ENCODE measurements around the gene EHBP1.

Gene EHBP1

GRCh38 chr2:62933398-62933917 lies 227.9 kb downstream of the EHBP1 start:
- H3K4me1 ChIP-seq (ENCODE audit: insufficient read depth, low read length): no peaks in the 10 kb centered on the region; the same call in 1 of the 2 replicates
- H3K9me3 ChIP-seq (ENCODE audit: insufficient read depth, low read depth, low read length): no peaks in the 10 kb centered on the region
- 86% methylated on average over 1 of the region's 2 CpGs for WGBS
- H3K4me3 ChIP-seq (ENCODE audit: low read length): no peak overlapping the region
- H3K9ac ChIP-seq (ENCODE audit: low read depth, low read length): no peak overlapping the region
- H3K27ac ChIP-seq (ENCODE audit: low read depth, low read length): no peak overlapping the region
- no peaks in the 10 kb centered on the region for H3K27me3 ChIP-seq (ENCODE audit: insufficient read depth, low read length)
- H3K36me3 ChIP-seq (ENCODE audit: insufficient read depth, low read length): no peaks in the 10 kb centered on the region

- Histone ChIP-seq H3K9ac (ENCODE audit: low read depth, low read length) (no peak overlapping the region), H3K4me3 (ENCODE audit: low read length) (no peak overlapping the region)
- whole genome bisulfite sequencing: 85% methylated on average over 2 of the region's 2 CpGs
Observed at GRCh38 chr2:62934517-62934916, 229.0 kb downstream of the EHBP1 start.

GRCh38 chr2:62938126-62938525 lies 232.6 kb downstream of the EHBP1 start:
- WGBS: 79% methylated on average over 1 of the region's 1 CpG

More at GRCh38 chr2:62934517-62934916, 229.0 kb downstream of the EHBP1 start:
- Histone ChIP-seq H3K9me3 (ENCODE audit: insufficient read depth, low read depth, low read length) (no peaks in the 10 kb centered on the region), H3K27ac (ENCODE audit: low read depth, low read length) (no peak overlapping the region), H3K27me3 (ENCODE audit: insufficient read depth, low read length) (no peaks in the 10 kb centered on the region), H3K4me1 (ENCODE audit: insufficient read depth, low read length) (no peaks in the 10 kb centered on the region; the same call in 1 of the 2 replicates), H3K36me3 (ENCODE audit: insufficient read depth, low read length) (no peaks in the 10 kb centered on the region)

GRCh38 chr2:62939735-62940491 lies 234.4 kb downstream of the EHBP1 start:
- Histone ChIP-seq H3K27ac (ENCODE audit: low read depth, low read length) (no peak overlapping the region), H3K36me3 (ENCODE audit: insufficient read depth, low read length) (no peaks in the 10 kb centered on the region), H3K9ac (ENCODE audit: low read depth, low read length) (no peak overlapping the region), H3K4me3 (ENCODE audit: low read length) (no peak overlapping the region), H3K9me3 (ENCODE audit: insufficient read depth, low read depth, low read length) (no peaks in the 10 kb centered on the region), H3K4me1 (ENCODE audit: insufficient read depth, low read length) (no peaks in the 10 kb centered on the region), H3K27me3 (ENCODE audit: insufficient read depth, low read length) (no peaks in the 10 kb centered on the region)
- WGBS: 93% methylated on average over 5 of the region's 5 CpGs

More at GRCh38 chr2:62938126-62938525, 232.6 kb downstream of the EHBP1 start:
- H3K36me3 ChIP-seq (ENCODE audit: insufficient read depth, low read length): no peaks in the 10 kb centered on the region
- no peak overlapping the region for H3K4me3 ChIP-seq (ENCODE audit: low read length)
- no peaks in the 10 kb centered on the region for H3K27me3 ChIP-seq (ENCODE audit: insufficient read depth, low read length)
- H3K4me1 ChIP-seq (ENCODE audit: insufficient read depth, low read length): no peaks in the 10 kb centered on the region; the same call in 1 of the 2 replicates
- H3K27ac ChIP-seq (ENCODE audit: low read depth, low read length): no peak overlapping the region
- no peak overlapping the region for H3K9ac ChIP-seq (ENCODE audit: low read depth, low read length)
- no peaks in the 10 kb centered on the region for H3K9me3 ChIP-seq (ENCODE audit: insufficient read depth, low read depth, low read length)

GRCh38 chr2:62940697-62941096 lies 235.2 kb downstream of the EHBP1 start:
- Histone ChIP-seq H3K27me3 (ENCODE audit: insufficient read depth, low read length) (no peaks in the 10 kb centered on the region), H3K4me1 (ENCODE audit: insufficient read depth, low read length) (no peaks in the 10 kb centered on the region)

GRCh38 chr2:62941413-62941812 lies 235.9 kb downstream of the EHBP1 start:
- no peak overlapping the region for H3K4me3 ChIP-seq (ENCODE audit: low read length)
- no peaks in the 10 kb centered on the region for H3K27me3 ChIP-seq (ENCODE audit: insufficient read depth, low read length)
- 83% methylated on average over 1 of the region's 2 CpGs for WGBS
- no peak overlapping the region for H3K27ac ChIP-seq (ENCODE audit: low read depth, low read length)
- no peaks in the 10 kb centered on the region for H3K4me1 ChIP-seq (ENCODE audit: insufficient read depth, low read length)
- no peaks in the 10 kb centered on the region for H3K36me3 ChIP-seq (ENCODE audit: insufficient read depth, low read length)
- H3K9ac ChIP-seq (ENCODE audit: low read depth, low read length): no peak overlapping the region
- no peaks in the 10 kb centered on the region for H3K9me3 ChIP-seq (ENCODE audit: insufficient read depth, low read depth, low read length)

More at GRCh38 chr2:62940697-62941096, 235.2 kb downstream of the EHBP1 start:
- no peak overlapping the region for H3K4me3 ChIP-seq (ENCODE audit: low read length)
- H3K36me3 ChIP-seq (ENCODE audit: insufficient read depth, low read length): no peaks in the 10 kb centered on the region
- 100% methylated on average over 1 of the region's 2 CpGs for WGBS
- no peaks in the 10 kb centered on the region for H3K9me3 ChIP-seq (ENCODE audit: insufficient read depth, low read depth, low read length)
- H3K9ac ChIP-seq (ENCODE audit: low read depth, low read length): no peak overlapping the region
- H3K27ac ChIP-seq (ENCODE audit: low read depth, low read length): no peak overlapping the region

GRCh38 chr2:62944362-62944761 lies 238.8 kb downstream of the EHBP1 start:
- H3K4me1 ChIP-seq (ENCODE audit: insufficient read depth, low read length): no peaks in the 10 kb centered on the region
- no peaks in the 10 kb centered on the region for H3K27me3 ChIP-seq (ENCODE audit: insufficient read depth, low read length)
- WGBS: 100% methylated on average over 2 of the region's 2 CpGs
- H3K9ac ChIP-seq (ENCODE audit: low read depth, low read length): no peak overlapping the region
- H3K27ac ChIP-seq (ENCODE audit: low read depth, low read length): no peak overlapping the region
- no peak overlapping the region for H3K4me3 ChIP-seq (ENCODE audit: low read length)
- 0 out of 2 replicates have a peak, but pooled peaks cover 7% of the 10 kb centered on the region for H3K36me3 ChIP-seq (ENCODE audit: insufficient read depth, low read length)
- H3K9me3 ChIP-seq (ENCODE audit: insufficient read depth, low read depth, low read length): no peaks in the 10 kb centered on the region

GRCh38 chr2:62947403-62947802 lies 241.9 kb downstream of the EHBP1 start:
- Histone ChIP-seq H3K27me3 (ENCODE audit: insufficient read depth, low read length) (no peaks in the 10 kb centered on the region), H3K4me3 (ENCODE audit: low read length) (no peak overlapping the region), H3K9me3 (ENCODE audit: insufficient read depth, low read depth, low read length) (no peaks in the 10 kb centered on the region), H3K9ac (ENCODE audit: low read depth, low read length) (no peak overlapping the region), H3K27ac (ENCODE audit: low read depth, low read length) (no peak overlapping the region), H3K4me1 (ENCODE audit: insufficient read depth, low read length) (no peaks in the 10 kb centered on the region), H3K36me3 (ENCODE audit: insufficient read depth, low read length) (peaks cover 7% of the 10 kb centered on the region; the same call in 1 of the 2 replicates)
- WGBS: 100% methylated on average over 1 of the region's 1 CpG

- H3K36me3 ChIP-seq (ENCODE audit: insufficient read depth, low read length): peaks cover 22% of the 10 kb centered on the region
- H3K9ac ChIP-seq (ENCODE audit: low read depth, low read length): no peak overlapping the region
- H3K4me3 ChIP-seq (ENCODE audit: low read length): no peak overlapping the region
- 90% methylated on average over 1 of the region's 2 CpGs for WGBS
- H3K27ac ChIP-seq (ENCODE audit: low read depth, low read length): no peak overlapping the region
- no peaks in the 10 kb centered on the region for H3K9me3 ChIP-seq (ENCODE audit: insufficient read depth, low read depth, low read length)
- H3K27me3 ChIP-seq (ENCODE audit: insufficient read depth, low read length): no peaks in the 10 kb centered on the region
- H3K4me1 ChIP-seq (ENCODE audit: insufficient read depth, low read length): no peaks in the 10 kb centered on the region
Observed at GRCh38 chr2:62956651-62957050, 251.1 kb downstream of the EHBP1 start.

- WGBS: 97% methylated on average over 3 of the region's 3 CpGs
- Histone ChIP-seq H3K4me3 (ENCODE audit: low read length) (no peak overlapping the region), H3K4me1 (ENCODE audit: insufficient read depth, low read length) (no peaks in the 10 kb centered on the region), H3K36me3 (ENCODE audit: insufficient read depth, low read length) (peaks cover 22% of the 10 kb centered on the region; the same call in 1 of the 2 replicates), H3K9ac (ENCODE audit: low read depth, low read length) (no peak overlapping the region), H3K27me3 (ENCODE audit: insufficient read depth, low read length) (no peaks in the 10 kb centered on the region), H3K27ac (ENCODE audit: low read depth, low read length) (no peak overlapping the region), H3K9me3 (ENCODE audit: insufficient read depth, low read depth, low read length) (no peaks in the 10 kb centered on the region)
Observed at GRCh38 chr2:62958206-62958605, 252.7 kb downstream of the EHBP1 start.

- Histone ChIP-seq H3K27ac (ENCODE audit: low read depth, low read length) (no peak overlapping the region), H3K9ac (ENCODE audit: low read depth, low read length) (no peak overlapping the region), H3K4me1 (ENCODE audit: insufficient read depth, low read length) (no peaks in the 10 kb centered on the region; the same call in 1 of the 2 replicates), H3K36me3 (ENCODE audit: insufficient read depth, low read length) (no peaks in the 10 kb centered on the region), H3K4me3 (ENCODE audit: low read length) (no peak overlapping the region), H3K9me3 (ENCODE audit: insufficient read depth, low read depth, low read length) (no peaks in the 10 kb centered on the region), H3K27me3 (ENCODE audit: insufficient read depth, low read length) (no peaks in the 10 kb centered on the region)
- WGBS: 100% methylated on average over 2 of the region's 2 CpGs
Observed at GRCh38 chr2:62964050-62964449, 258.5 kb downstream of the EHBP1 start.
